Activated naive CD4-positive, alpha-beta T cell treated with anti-CD3 and anti-CD28 coated beads, Interleukin-2, amount 10 ng/mL, durations not matched to agents 7 days and 5 days (primary cell): Measurements from ENCODE around the gene DENND2C.
"Not testable (repeated sequence)": the region's sequence is repeated elsewhere in the genome, so short reads cannot be mapped to it uniquely, and the experiment has no call there.

ENCODE experiments used
- CTCF ChIA-PET: fragments of 350-600 bp; sonication (Branson Sonifier 250); formaldehyde crosslinking; loops from one replicate; lab custom pipeline; 2021; ENCODE audit warnings: antibody characterized with exemption; lab: Charles Lee
- DNase-seq: peaks from one replicate; pipeline ENCODE4 v3.0.0-alpha.2; 2020
- H3K27ac Mint-ChIP-seq: one replicate; pipeline ENCODE4 v1.8.0; 2021; ENCODE audit warnings: mild to moderate bottlenecking, moderate library complexity, mixed read lengths
- H3K27me3 Mint-ChIP-seq: one replicate; pipeline ENCODE4 v1.8.0; 2021; ENCODE audit warnings: mild to moderate bottlenecking, mixed read lengths
- H3K36me3 Mint-ChIP-seq: one replicate; pipeline ENCODE4 v1.8.0; 2021; ENCODE audit warnings: mixed read lengths
- H3K4me1 Mint-ChIP-seq: one replicate; pipeline ENCODE4 v1.8.0; 2021; ENCODE audit warnings: mixed read lengths
- H3K4me3 Mint-ChIP-seq: one replicate; pipeline ENCODE4 v1.8.0; 2021; ENCODE audit warnings: mild to moderate bottlenecking, moderate library complexity, mixed read lengths
- H3K9me3 Mint-ChIP-seq: one replicate; pipeline ENCODE4 v1.8.0; 2021; ENCODE audit warnings: mixed read lengths

The DENND2C gene

DNA sequence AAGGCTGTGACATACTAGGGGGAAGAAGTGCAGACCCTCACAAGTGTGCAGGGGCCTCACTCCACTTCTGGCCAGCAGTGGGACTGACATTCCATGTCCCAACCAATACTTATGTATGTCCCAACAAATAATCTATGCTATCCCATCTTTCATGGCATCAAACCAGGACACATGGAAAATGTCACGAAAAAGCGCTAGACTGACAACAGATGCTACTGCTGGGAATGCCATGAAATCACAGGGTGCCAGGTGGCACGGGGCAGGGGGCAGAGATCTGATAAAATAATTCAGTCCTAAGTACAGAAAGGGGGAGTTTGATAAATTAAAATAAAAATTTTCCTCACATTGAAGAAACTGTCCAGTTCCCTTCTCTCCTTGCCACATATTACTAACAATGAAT lies 60.8 kb downstream of the DENND2C start:
- CTCF ChIA-PET: no interaction called here
- peaks cover 4% of the 10 kb centered on the region for H3K27me3 Mint-ChIP-seq

GRCh38 chr1:114607223-114607622 lies 62.6 kb downstream of the DENND2C start:
- no peaks in the 10 kb centered on the region for H3K4me1 Mint-ChIP-seq
- no peak for DNase-seq
- H3K27ac Mint-ChIP-seq: no peak overlapping the region
- no peak overlapping the region for H3K4me3 Mint-ChIP-seq
- peaks cover 4% of the 10 kb centered on the region for H3K27me3 Mint-ChIP-seq
- no peaks in the 10 kb centered on the region for H3K36me3 Mint-ChIP-seq
- CTCF ChIA-PET: no interaction called here
- H3K9me3 Mint-ChIP-seq: no peaks in the 10 kb centered on the region

More for the DNA sequence above, 60.8 kb downstream of the DENND2C start:
- Mint-ChIP-seq H3K27ac (no peak overlapping the region), H3K36me3 (no peaks in the 10 kb centered on the region), H3K9me3 (no peaks in the 10 kb centered on the region), H3K4me1 (no peaks in the 10 kb centered on the region), H3K4me3 (no peak overlapping the region)
- no peak for DNase-seq

GRCh38 chr1:114597949-114598348 lies 71.9 kb downstream of the DENND2C start:
- no peaks in the 10 kb centered on the region for H3K36me3 Mint-ChIP-seq
- no peaks in the 10 kb centered on the region for H3K4me1 Mint-ChIP-seq
- DNase-seq: no peak
- CTCF ChIA-PET: interaction anchor here (0.6 kb wide), 1 partner anchor 49 kb away, joined by 4 read pairs; no protein-coding TSS in a partner anchor
- no peaks in the 10 kb centered on the region for H3K9me3 Mint-ChIP-seq
- H3K4me3 Mint-ChIP-seq: no peak overlapping the region
- no peak overlapping the region for H3K27ac Mint-ChIP-seq
- H3K27me3 Mint-ChIP-seq: no peaks in the 10 kb centered on the region

GRCh38 chr1:114595602-114596001 lies 74.2 kb downstream of the DENND2C start:
- no peak overlapping the region for H3K27ac Mint-ChIP-seq
- no peak for DNase-seq
- H3K9me3 Mint-ChIP-seq: no peaks in the 10 kb centered on the region
- no peaks in the 10 kb centered on the region for H3K36me3 Mint-ChIP-seq
- no peak overlapping the region for H3K4me3 Mint-ChIP-seq
- H3K27me3 Mint-ChIP-seq: no peaks in the 10 kb centered on the region
- no peaks in the 10 kb centered on the region for H3K4me1 Mint-ChIP-seq
- CTCF ChIA-PET: no interaction called here

DNA sequence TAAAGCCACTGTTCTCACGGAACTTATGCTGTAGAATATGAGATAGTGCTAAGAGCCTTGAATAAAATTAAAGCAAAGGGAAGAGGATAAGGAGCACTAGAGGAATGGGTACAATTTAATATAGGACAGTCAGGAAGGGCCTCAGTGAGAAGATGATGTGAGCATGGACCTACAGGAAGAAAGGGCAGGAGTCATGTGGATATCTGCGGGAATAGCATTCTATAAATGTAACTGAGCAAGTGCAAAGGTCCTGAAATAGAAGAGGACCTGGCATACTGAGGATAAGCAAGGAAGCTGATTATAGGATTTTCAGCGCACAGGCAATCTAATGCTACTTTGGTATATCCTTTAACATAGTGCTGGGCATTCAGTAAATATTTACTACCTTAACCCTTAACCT lies 75.8 kb downstream of the DENND2C start:
- CTCF ChIA-PET: no interaction called here
- no peaks in the 10 kb centered on the region for H3K36me3 Mint-ChIP-seq
- H3K4me3 Mint-ChIP-seq: no peak overlapping the region
- DNase-seq: no peak
- no peaks in the 10 kb centered on the region for H3K9me3 Mint-ChIP-seq
- no peaks in the 10 kb centered on the region for H3K4me1 Mint-ChIP-seq
- H3K27ac Mint-ChIP-seq: no peak overlapping the region
- peaks cover 2% of the 10 kb centered on the region for H3K27me3 Mint-ChIP-seq

GRCh38 chr1:114589122-114589521 lies 80.7 kb downstream of the DENND2C start:
- no peaks in the 10 kb centered on the region for H3K36me3 Mint-ChIP-seq
- CTCF ChIA-PET: no interaction called here
- no peak overlapping the region for H3K4me3 Mint-ChIP-seq
- no peak for DNase-seq
- H3K27ac Mint-ChIP-seq: no peak overlapping the region
- no peaks in the 10 kb centered on the region for H3K4me1 Mint-ChIP-seq
- peaks cover 4% of the 10 kb centered on the region for H3K27me3 Mint-ChIP-seq
- no peaks in the 10 kb centered on the region for H3K9me3 Mint-ChIP-seq

DNA sequence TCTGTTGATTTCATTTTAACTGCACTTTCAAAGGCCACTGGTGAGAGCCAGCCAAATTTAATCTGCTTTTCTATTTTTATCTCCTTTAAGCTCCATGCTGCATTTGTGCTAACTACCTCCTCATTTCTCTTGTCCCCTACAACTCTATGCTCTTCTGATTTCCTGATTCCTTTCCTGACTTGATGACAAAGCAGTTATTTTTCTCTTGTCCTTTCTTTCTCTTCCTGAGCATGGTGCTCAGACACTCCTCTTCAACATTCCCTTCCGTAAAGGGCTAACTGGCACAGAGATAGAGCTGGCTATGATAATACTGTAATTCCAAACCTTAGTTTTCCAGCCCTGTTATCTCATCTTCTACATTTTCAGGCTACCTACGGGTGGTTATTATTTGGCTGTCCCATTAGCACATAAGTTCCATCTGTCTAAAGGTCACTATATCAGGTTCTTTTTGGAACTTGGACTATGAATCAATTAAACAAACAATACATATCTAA lies 81.6 kb downstream of the DENND2C start:
- H3K4me1 Mint-ChIP-seq: no peaks in the 10 kb centered on the region
- DNase-seq: no peak
- H3K36me3 Mint-ChIP-seq: no peaks in the 10 kb centered on the region
- no peaks in the 10 kb centered on the region for H3K9me3 Mint-ChIP-seq
- CTCF ChIA-PET: no interaction called here
- H3K27ac Mint-ChIP-seq: no peak overlapping the region
- peaks cover 4% of the 10 kb centered on the region for H3K27me3 Mint-ChIP-seq
- no peak overlapping the region for H3K4me3 Mint-ChIP-seq

DNA sequence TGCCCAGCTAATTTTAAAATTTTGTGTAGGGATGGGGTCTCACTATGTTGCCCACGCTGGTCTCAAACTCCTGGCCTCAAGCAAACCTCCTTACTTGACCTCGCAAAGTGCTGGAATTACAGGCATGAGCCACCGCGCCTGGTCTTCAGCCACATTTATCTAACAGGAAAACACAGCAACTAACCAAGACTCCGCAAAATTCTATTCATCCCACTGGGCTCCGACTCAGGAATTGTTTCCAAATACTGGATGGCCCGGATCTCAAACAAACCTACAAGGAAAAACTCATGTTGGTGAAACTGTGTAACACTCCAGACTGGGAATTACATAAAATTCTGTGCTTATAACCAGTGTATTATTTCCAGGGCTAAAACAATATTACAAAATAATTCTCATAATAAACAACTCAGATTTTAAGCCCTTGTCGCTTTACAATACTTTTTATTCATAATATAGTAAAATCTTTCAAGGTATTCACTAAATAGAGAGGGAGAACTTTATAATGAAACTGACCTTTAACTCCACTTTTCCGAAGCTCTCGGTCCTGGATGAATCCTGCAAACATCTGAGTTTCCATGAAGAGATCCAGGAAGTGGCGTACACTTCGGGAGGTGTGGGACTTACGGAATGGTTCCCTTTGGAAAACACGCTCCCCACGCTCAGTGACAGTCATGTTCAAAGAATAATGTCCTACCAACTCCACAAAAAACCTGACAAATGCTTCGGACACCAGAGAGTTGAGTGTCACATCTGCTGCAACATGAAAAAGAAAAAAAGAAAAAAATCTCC lies 82.5 kb downstream of the DENND2C start:
- no peak overlapping the region for H3K4me3 Mint-ChIP-seq

GRCh38 chr1:114586513-114587047 lies 83.3 kb downstream of the DENND2C start:
- no peak overlapping the region for H3K4me3 Mint-ChIP-seq
- no peaks in the 10 kb centered on the region for H3K36me3 Mint-ChIP-seq
- no peak overlapping the region for H3K27ac Mint-ChIP-seq
- no peak for DNase-seq
- no peaks in the 10 kb centered on the region for H3K9me3 Mint-ChIP-seq
- CTCF ChIA-PET: no interaction called here
- peaks cover 12% of the 10 kb centered on the region for H3K4me1 Mint-ChIP-seq
- H3K27me3 Mint-ChIP-seq: peaks cover 4% of the 10 kb centered on the region

More for the DNA sequence above, 82.5 kb downstream of the DENND2C start:
- peaks cover 4% of the 10 kb centered on the region for H3K4me1 Mint-ChIP-seq
- H3K27me3 Mint-ChIP-seq: peaks cover 4% of the 10 kb centered on the region
- no peak overlapping the region for H3K27ac Mint-ChIP-seq
- no peaks in the 10 kb centered on the region for H3K36me3 Mint-ChIP-seq
- CTCF ChIA-PET: no interaction called here
- DNase-seq: no peak
- no peaks in the 10 kb centered on the region for H3K9me3 Mint-ChIP-seq

DNA sequence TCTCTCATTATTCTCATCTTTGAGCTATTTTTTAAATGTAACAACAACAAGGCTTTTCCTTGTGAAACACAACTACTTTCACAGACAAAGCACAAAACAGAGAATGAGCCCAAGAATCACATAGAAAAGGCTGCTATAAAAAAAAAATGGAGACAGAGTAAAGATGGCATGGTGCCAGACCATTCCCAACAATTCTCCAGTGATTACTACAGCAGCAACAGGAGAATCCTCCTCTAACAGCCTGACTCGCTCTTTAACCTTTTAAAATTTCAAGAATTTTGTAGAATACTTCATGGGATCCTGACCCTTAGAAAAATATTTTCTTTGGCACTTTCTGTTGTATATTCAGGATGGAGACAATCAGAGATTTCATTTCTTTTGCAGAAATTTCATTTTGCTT lies 84.6 kb downstream of the DENND2C start:
- Mint-ChIP-seq H3K4me1 (peaks cover 22% of the 10 kb centered on the region), H3K27me3 (peaks cover 4% of the 10 kb centered on the region), H3K9me3 (no peaks in the 10 kb centered on the region), H3K27ac (no peak overlapping the region), H3K36me3 (no peaks in the 10 kb centered on the region), H3K4me3 (no peak overlapping the region)
- no peak for DNase-seq
- CTCF ChIA-PET: no interaction called here

- Mint-ChIP-seq H3K9me3 (no peaks in the 10 kb centered on the region), H3K4me1 (peaks cover 39% of the 10 kb centered on the region), H3K36me3 (peaks cover 19% of the 10 kb centered on the region), H3K27me3 (no peaks in the 10 kb centered on the region), H3K27ac (peak within 1 kb of the TSS; percentile 95), H3K4me3 (peak within 1 kb of the TSS; percentile 91)
- CTCF ChIA-PET: interaction anchor here (0.6 to 1.2 kb wide), 2 partner anchors 197 to 235 kb away, joined by 4 read pairs; no protein-coding TSS in a partner anchor
- DNase-seq: peak; percentile 98
These were observed 88.2 kb downstream of the DENND2C start, which contains the start of gene BCAS2 for GRCh38 chr1:114581335-114582287. Gene BCAS2 (minus strand): TSS chr1:114581615. CDS start chr1:114581591, 24 bp downstream.

- H3K4me1 Mint-ChIP-seq: peaks cover 12% of the 10 kb centered on the region
- H3K9me3 Mint-ChIP-seq: no peaks in the 10 kb centered on the region
- no peaks in the 10 kb centered on the region for H3K27me3 Mint-ChIP-seq
- no peak overlapping the region for H3K4me3 Mint-ChIP-seq
- peaks cover 53% of the 10 kb centered on the region for H3K36me3 Mint-ChIP-seq
- H3K27ac Mint-ChIP-seq: no peak overlapping the region
- CTCF ChIA-PET: no interaction called here
- no peak for DNase-seq
These were observed 95.5 kb downstream of the DENND2C start for GRCh38 chr1:114574365-114574764.

GRCh38 chr1:114564141-114564540 lies 105.7 kb downstream of the DENND2C start:
- Mint-ChIP-seq H3K36me3 (peaks cover 36% of the 10 kb centered on the region), H3K4me3 (no peak overlapping the region), H3K27ac (no peak overlapping the region), H3K4me1 (no peaks in the 10 kb centered on the region), H3K9me3 (no peaks in the 10 kb centered on the region), H3K27me3 (no peaks in the 10 kb centered on the region)
- no peak for DNase-seq
- CTCF ChIA-PET: no interaction called here

- CTCF ChIA-PET, H3K4me1 Mint-ChIP-seq, H3K27me3 Mint-ChIP-seq, H3K4me3 Mint-ChIP-seq, H3K9me3 Mint-ChIP-seq, H3K27ac Mint-ChIP-seq, DNase-seq: not testable (repeated sequence)
- H3K36me3 Mint-ChIP-seq: peaks cover 33% of the 10 kb centered on the region
These were observed 106.8 kb downstream of the DENND2C start for GRCh38 chr1:114562978-114563510.
